IMR-90 (cell line): ENCODE data around the gene RXFP3. TPM values are rescaled to one million over a fixed set of nuclear protein-coding genes. Genes with fewer than 3 reads are reported as not detected.

Experiments
- ATAC-seq: fragments of 200-7000 bp; cut with Tn5 transposase; 2 replicates; pipeline ENCODE4 v1.9.1; 2020; ENCODE audit warnings: low read depth, mild to moderate bottlenecking, moderate library complexity
- BruUV-seq: library from RNA; stranded (reverse); fragments of 400-500 nt; replicated peaks from 2 replicates; lab custom pipeline; 2021; lab: Mats Ljungman, UMichigan
- CTCF ChIA-PET: fragments of 300-600 bp; formaldehyde crosslinking; extraction: SDS; loops from one replicate; lab custom pipeline; 2021; ENCODE audit warnings: antibody characterized with exemption; lab: Yijun Ruan, JAX
- POLR2A ChIA-PET: fragments of 300-600 bp; sonication (Branson Sonifier 250); formaldehyde crosslinking; loops from one replicate; lab custom pipeline; 2022; ENCODE audit warnings: antibody characterized with exemption; ENCODE audit not compliant: unreplicated experiment; lab: Charles Lee
- DNase-seq: peaks from one replicate; pipeline ENCODE4 v3.0.0; 2013
- H2AFZ ChIP-seq: replicated peaks from 2 replicates; pipeline ENCODE3; 2013; ENCODE audit warnings: low read length, mild to moderate bottlenecking; ENCODE audit not compliant: poor library complexity
- H2AK5ac ChIP-seq: 2 replicates; pipeline ENCODE4 v1.6.1; 2013; ENCODE audit warnings: low read depth, low read length, inconsistent platforms
- H2AK9ac ChIP-seq: replicated peaks from 2 replicates; pipeline ENCODE3; 2013; ENCODE audit warnings: mild to moderate bottlenecking, low read depth, low read length, moderate library complexity; ENCODE audit not compliant: poor library complexity
- H2BK120ac ChIP-seq: 2 replicates; pipeline ENCODE4 v1.6.1; 2013; ENCODE audit warnings: low read depth, low read length, inconsistent platforms
- H2BK15ac ChIP-seq: 3 replicates; pipeline ENCODE4 v1.6.1; 2013; ENCODE audit warnings: low read depth, low read length, inconsistent platforms
- H2BK20ac ChIP-seq: 2 replicates; pipeline ENCODE4 v1.6.1; 2013; ENCODE audit warnings: low read depth, mild to moderate bottlenecking, inconsistent platforms, low read length, moderate library complexity
- H2BK5ac ChIP-seq: 2 replicates; pipeline ENCODE4 v1.6.1; 2013; ENCODE audit warnings: mild to moderate bottlenecking, low read depth, low read length, inconsistent platforms; ENCODE audit not compliant: poor library complexity, severe bottlenecking
- H3K14ac ChIP-seq: replicated peaks from 2 replicates; pipeline ENCODE4 v1.6.1; 2013; ENCODE audit warnings: low read depth, low read length, inconsistent platforms
- H3K18ac ChIP-seq: 2 replicates; pipeline ENCODE4 v1.6.1; 2013; ENCODE audit warnings: low read depth, low read length, control low read depth
- H3K23ac ChIP-seq: 2 replicates; pipeline ENCODE4 v1.6.1; 2013; ENCODE audit warnings: low read depth, low read length, inconsistent platforms
- H3K27ac ChIP-seq: 2 replicates; pipeline ENCODE4 v1.5.1; 2013; ENCODE audit warnings: mild to moderate bottlenecking, control low read depth, low read length; ENCODE audit not compliant: insufficient read depth
- H3K27me3 ChIP-seq: 2 replicates; pipeline ENCODE4 v1.6.1; 2013; ENCODE audit warnings: low read length; ENCODE audit not compliant: control insufficient read depth, insufficient read depth
- H3K36me3 ChIP-seq: 2 replicates; pipeline ENCODE4 v1.6.1; 2013; ENCODE audit warnings: low read length, mixed read lengths; ENCODE audit not compliant: control insufficient read depth, insufficient read depth
- H3K4ac ChIP-seq: 2 replicates; pipeline ENCODE4 v1.6.1; 2013; ENCODE audit warnings: low read depth, low read length, inconsistent platforms
- H3K4me1 ChIP-seq: 2 replicates; pipeline ENCODE4 v1.6.1; 2013; ENCODE audit warnings: low read length, mixed read lengths; ENCODE audit not compliant: control insufficient read depth, insufficient read depth
- H3K4me2 ChIP-seq: 2 replicates; pipeline ENCODE4 v1.6.1; 2013; ENCODE audit warnings: low read depth, mild to moderate bottlenecking, control low read depth, low read length, moderate library complexity
- H3K4me3 ChIP-seq: 2 replicates; pipeline ENCODE4 v1.5.1; 2013; ENCODE audit warnings: low read depth, mild to moderate bottlenecking, control low read depth, low read length, moderate library complexity; ENCODE audit not compliant: insufficient read depth
- H3K56ac ChIP-seq: 2 replicates; pipeline ENCODE4 v1.6.1; 2013; ENCODE audit warnings: low read length, inconsistent platforms; ENCODE audit not compliant: insufficient read depth; ENCODE audit errors: extremely low read depth
- H3K79me1 ChIP-seq, 2 experiments: 2 replicates each; pipeline ENCODE4 v1.6.1; 2013; ENCODE audit warnings: low read length in 2 of 2, inconsistent platforms in 1 of 2, low read depth in 1 of 2
- H3K9ac ChIP-seq: 2 replicates; pipeline ENCODE4 v1.6.1; 2013; ENCODE audit warnings: low read depth, low read length, control low read depth
- H3K9me1 ChIP-seq: 2 replicates; pipeline ENCODE4 v1.6.1; 2013; ENCODE audit warnings: low read length, inconsistent platforms; ENCODE audit not compliant: insufficient read depth
- H3K9me3 ChIP-seq: 2 replicates; pipeline ENCODE4 v1.6.1; 2013; ENCODE audit warnings: low read length; ENCODE audit not compliant: control insufficient read depth, insufficient read depth
- H4K20me1 ChIP-seq: 2 replicates; pipeline ENCODE4 v1.6.1; 2013; ENCODE audit warnings: low read length, inconsistent platforms; ENCODE audit not compliant: insufficient read depth
- H4K5ac ChIP-seq: 2 replicates; pipeline ENCODE4 v1.6.1; 2013; ENCODE audit warnings: mild to moderate bottlenecking, low read depth, low read length, control low read depth
- H4K8ac ChIP-seq, 2 experiments: 2 replicates each; pipeline ENCODE4 v1.6.1; 2013; ENCODE audit warnings: low read depth in 2 of 2, low read length in 2 of 2, control low read depth in 1 of 2, inconsistent platforms in 1 of 2
- H4K91ac ChIP-seq: 2 replicates; pipeline ENCODE4 v1.6.1; 2013; ENCODE audit warnings: low read depth, low read length, inconsistent platforms; ENCODE audit not compliant: insufficient read depth
- FOS ChIP-seq: fragments of 150-350 bp; IDR thresholded peaks from 2 replicates; pipeline ENCODE4 v1.6.1; 2016; ENCODE audit warnings: low read depth, low read length
- MAFK ChIP-seq: IDR thresholded peaks from 2 replicates; pipeline ENCODE4 v1.6.1; 2012; ENCODE audit warnings: low read depth, low read length, improper control_type of control experiment
- MAZ ChIP-seq: IDR thresholded peaks from 2 replicates; pipeline ENCODE4 v1.6.1; 2012; ENCODE audit warnings: low read depth, mild to moderate bottlenecking, low read length, improper control_type of control experiment, moderate library complexity, borderline replicate concordance
- POLR2A ChIP-seq: IDR thresholded peaks from 2 replicates; pipeline ENCODE4 v1.6.1; 2012; ENCODE audit warnings: mild to moderate bottlenecking, low read depth, low read length
- RAD21 ChIP-seq: IDR thresholded peaks from 2 replicates; pipeline ENCODE4 v1.6.1; 2012; ENCODE audit warnings: low read length, improper control_type of control experiment
- WGBS, 2 experiments: methylation state at CpG; one replicate each; pipeline versions ENCODE4 v1.1.5 to v1.1.7; 2013; ENCODE audit warnings: missing lambda C conversion rate in 2 of 2; ENCODE audit not compliant: insufficient read length in 1 of 2; ENCODE audit errors: extremely low coverage in 2 of 2; 5-methylcytosine and 5-hydroxymethylcytosine counted together
- dilution Hi-C: fragments of 300-500 bp; cut with HindIII; formaldehyde crosslinking; loops from one replicate; pipeline ENCODE4 v1.14.3; 2018; ENCODE audit warnings: low sequenced_read_pairs; ENCODE audit not compliant: unreplicated experiment
- in situ Hi-C: fragments of 300-500 bp; cut with MboI; formaldehyde crosslinking; loops from 3 replicates; pipeline ENCODE4 v1.14.3; 2019; ENCODE audit warnings: low sequenced_read_pairs, inconsistent platforms, mixed read lengths
- intact Hi-C: fragments of 100-400 bp; cut with micrococcal nuclease; formaldehyde crosslinking; loops from 2 replicates; pipeline ENCODE4 v1.10.0; 2022
- polyA plus RNA-seq, 3 experiments: library from polyadenylated mRNA; depleted of rRNA; stranded (reverse); fragments of >200 nt; gene quantifications; 2 replicates each; pipeline ENCODE4 v1.2.3, GENCODE V29; 2012; ENCODE audit warnings: low replicate concordance in 1 of 3
- total RNA-seq: library from RNA; depleted of rRNA; stranded (reverse); fragments of >200 nt; gene quantifications from 2 replicates; pipeline ENCODE4 v1.2.3, GENCODE V29; 2012
- TF ChIP-seq, protein P1 (sequence below): fragments of 150-350 bp; IDR thresholded peaks from 2 replicates; pipeline ENCODE4 v1.6.1; 2017; ENCODE audit warnings: mild to moderate bottlenecking, antibody characterized with exemption, low read length, low read depth

RXFP3 gene
- total and polyA plus RNA-seq, 2 of the 4 experiments (the other 2 are of a cell fraction), result not detected

DNA sequence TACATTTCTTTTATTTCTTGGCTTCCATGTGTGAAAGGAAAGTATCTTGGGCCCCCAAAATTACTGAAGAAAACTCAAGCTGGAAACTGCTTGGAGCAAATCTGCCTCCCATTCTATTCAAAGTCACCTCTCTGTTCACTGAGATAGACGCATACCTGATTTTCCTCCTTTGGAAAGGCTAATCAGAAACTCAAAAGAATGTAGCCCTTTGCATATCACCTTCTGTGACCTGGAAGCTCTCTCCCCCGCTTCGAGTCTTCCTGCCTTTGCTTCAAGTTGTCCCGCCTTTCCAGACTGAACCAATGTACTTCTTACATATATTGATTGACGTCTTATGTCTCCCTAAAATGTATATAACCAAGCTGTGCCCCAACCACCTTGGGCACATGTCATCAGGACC lies 5.0 kb upstream of the RXFP3 start:
- Histone ChIP-seq H3K4me3 (no peak overlapping the region), H3K36me3 (no peaks in the 10 kb centered on the region), H3K27ac (no peak overlapping the region), H2AK5ac (no peak overlapping the region), H3K18ac (no peak overlapping the region), H3K9me1 (no peaks in the 10 kb centered on the region), H3K14ac (no peak overlapping the region), H2BK15ac (no peak overlapping the region), H2BK120ac (no peak overlapping the region), H3K79me1 (no peaks in the 10 kb centered on the region), H2BK5ac (no peak overlapping the region), H4K5ac (no peak overlapping the region), H4K91ac (no peak overlapping the region), H2BK20ac (no peak overlapping the region), H4K8ac (no peak overlapping the region), H3K9me3 (no peaks in the 10 kb centered on the region), H3K56ac (no peak overlapping the region), H3K27me3 (no peaks in the 10 kb centered on the region), H2AFZ (no peak overlapping the region), H2AK9ac (no peak overlapping the region), H3K4me2 (no peak overlapping the region), H3K9ac (no peak overlapping the region), H3K4ac (no peak overlapping the region), H3K4me1 (no peaks in the 10 kb centered on the region), H4K20me1 (no peaks in the 10 kb centered on the region; the same call in 1 of the 2 replicates), H3K23ac (no peak overlapping the region)
- ChIA-PET CTCF (no interaction called here), POLR2A (no interaction called here)
- ATAC-seq (no peak), DNase-seq (no peak)
- dilution Hi-C loops (no loop called here), in situ Hi-C loops (loop anchor here (5.0 kb wide), 1 partner anchor 464 kb away; no protein-coding TSS in a partner anchor), intact Hi-C loops (loop anchor here (5.0 to 10.0 kb wide), 3 partner anchors 124 to 459 kb away; no protein-coding TSS in a partner anchor)
- whole genome bisulfite sequencing, 2 experiments, result 88% methylated on average over 2 of the region's 5 CpGs; no CpG with 5 or more reads in 1 of the 2 experiments
- BruUV-seq, result no TSS peak
- TF ChIP-seq MAZ (no peak), FOS (no peak), POLR2A (no peak), MAFK (no peak), RAD21 (no peak)
- TF ChIP-seq, protein P1, sequence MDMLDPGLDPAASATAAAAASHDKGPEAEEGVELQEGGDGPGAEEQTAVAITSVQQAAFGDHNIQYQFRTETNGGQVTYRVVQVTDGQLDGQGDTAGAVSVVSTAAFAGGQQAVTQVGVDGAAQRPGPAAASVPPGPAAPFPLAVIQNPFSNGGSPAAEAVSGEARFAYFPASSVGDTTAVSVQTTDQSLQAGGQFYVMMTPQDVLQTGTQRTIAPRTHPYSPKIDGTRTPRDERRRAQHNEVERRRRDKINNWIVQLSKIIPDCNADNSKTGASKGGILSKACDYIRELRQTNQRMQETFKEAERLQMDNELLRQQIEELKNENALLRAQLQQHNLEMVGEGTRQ, result no peak
